Activated naive CD8-positive, alpha-beta T cell (primary cell): ENCODE results near the gene LDLRAD3.

Experiments
- H3K27ac Mint-ChIP-seq: one replicate; pipeline ENCODE4 v1.8.0; 2021; ENCODE audit warnings: mixed read lengths
- H3K27me3 Mint-ChIP-seq: one replicate; pipeline ENCODE4 v1.8.0; 2021; ENCODE audit warnings: mixed read lengths
- H3K36me3 Mint-ChIP-seq: one replicate; pipeline ENCODE4 v1.8.0; 2021; ENCODE audit warnings: mixed read lengths
- H3K4me1 Mint-ChIP-seq: one replicate; pipeline ENCODE4 v1.8.0; 2021; ENCODE audit warnings: low read depth, mixed read lengths
- H3K4me3 Mint-ChIP-seq: one replicate; pipeline ENCODE4 v1.8.0; 2021; ENCODE audit warnings: mild to moderate bottlenecking, mixed read lengths
- H3K9me3 Mint-ChIP-seq: one replicate; pipeline ENCODE4 v1.8.0; 2021; ENCODE audit warnings: low read depth, mixed read lengths

LDLRAD3 gene

DNA sequence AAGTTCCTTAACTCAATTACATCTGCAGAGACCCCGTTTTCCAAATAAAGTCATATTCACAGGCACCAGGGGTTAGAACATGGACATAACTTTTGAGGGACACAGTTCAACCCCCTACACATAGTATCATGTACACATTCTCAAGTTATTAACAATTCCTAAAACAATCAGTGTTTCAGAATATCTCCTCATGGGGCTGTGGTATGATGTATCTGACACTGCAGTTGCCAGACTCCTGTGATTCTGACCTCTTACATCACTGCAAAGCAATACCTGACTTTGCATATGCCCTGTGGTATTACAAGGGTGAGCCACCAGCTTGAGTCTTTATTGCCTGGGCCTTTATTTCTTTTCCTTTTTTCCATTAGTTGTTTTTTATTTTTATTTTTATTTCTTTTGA, 203.6 kb downstream of the LDLRAD3 start:
- Mint-ChIP-seq H3K4me3 (no peak overlapping the region), H3K27me3 (peaks cover 3% of the 10 kb centered on the region), H3K27ac (no peak overlapping the region), H3K9me3 (no peaks in the 10 kb centered on the region), H3K36me3 (no peaks in the 10 kb centered on the region), H3K4me1 (peaks cover 3% of the 10 kb centered on the region)

DNA sequence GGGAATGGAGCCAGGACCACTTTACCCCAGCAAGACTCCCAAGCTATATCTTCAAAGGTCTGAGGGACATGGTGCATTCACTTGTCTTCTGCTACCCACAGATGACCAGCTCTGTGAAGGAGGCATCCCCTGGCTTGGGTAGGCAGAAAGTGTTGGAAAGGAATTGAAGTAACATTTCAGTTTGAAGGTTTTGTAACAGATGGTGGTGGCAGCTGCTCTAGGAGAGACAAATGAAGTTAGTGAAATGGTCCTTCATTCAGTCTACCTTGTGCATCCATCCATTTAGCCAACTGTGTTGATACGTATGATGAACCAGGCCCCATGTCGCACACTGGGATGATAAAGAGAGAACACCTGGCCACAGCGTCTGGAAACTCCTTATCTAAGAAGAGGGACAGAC, 204.8 kb downstream of the LDLRAD3 start:
- no peak overlapping the region for H3K4me3 Mint-ChIP-seq
- peaks cover 3% of the 10 kb centered on the region for H3K27me3 Mint-ChIP-seq
- H3K27ac Mint-ChIP-seq, result no peak overlapping the region
- no peaks in the 10 kb centered on the region for H3K9me3 Mint-ChIP-seq
- H3K36me3 Mint-ChIP-seq, result no peaks in the 10 kb centered on the region
- peaks cover 3% of the 10 kb centered on the region for H3K4me1 Mint-ChIP-seq

GRCh38 chr11:36149538-36150242, 205.8 kb downstream of the LDLRAD3 start:
- no peak overlapping the region for H3K27ac Mint-ChIP-seq
- H3K4me1 Mint-ChIP-seq, result peaks cover 3% of the 10 kb centered on the region
- H3K9me3 Mint-ChIP-seq, result no peaks in the 10 kb centered on the region
- no peaks in the 10 kb centered on the region for H3K36me3 Mint-ChIP-seq
- peaks cover 3% of the 10 kb centered on the region for H3K27me3 Mint-ChIP-seq
- H3K4me3 Mint-ChIP-seq, result no peak overlapping the region

GRCh38 chr11:36150986-36151385, 207.1 kb downstream of the LDLRAD3 start:
- no peaks in the 10 kb centered on the region for H3K36me3 Mint-ChIP-seq
- no peak overlapping the region for H3K27ac Mint-ChIP-seq
- peaks cover 5% of the 10 kb centered on the region for H3K27me3 Mint-ChIP-seq
- H3K4me1 Mint-ChIP-seq, result peaks cover 3% of the 10 kb centered on the region
- no peak overlapping the region for H3K4me3 Mint-ChIP-seq
- H3K9me3 Mint-ChIP-seq, result no peaks in the 10 kb centered on the region

DNA sequence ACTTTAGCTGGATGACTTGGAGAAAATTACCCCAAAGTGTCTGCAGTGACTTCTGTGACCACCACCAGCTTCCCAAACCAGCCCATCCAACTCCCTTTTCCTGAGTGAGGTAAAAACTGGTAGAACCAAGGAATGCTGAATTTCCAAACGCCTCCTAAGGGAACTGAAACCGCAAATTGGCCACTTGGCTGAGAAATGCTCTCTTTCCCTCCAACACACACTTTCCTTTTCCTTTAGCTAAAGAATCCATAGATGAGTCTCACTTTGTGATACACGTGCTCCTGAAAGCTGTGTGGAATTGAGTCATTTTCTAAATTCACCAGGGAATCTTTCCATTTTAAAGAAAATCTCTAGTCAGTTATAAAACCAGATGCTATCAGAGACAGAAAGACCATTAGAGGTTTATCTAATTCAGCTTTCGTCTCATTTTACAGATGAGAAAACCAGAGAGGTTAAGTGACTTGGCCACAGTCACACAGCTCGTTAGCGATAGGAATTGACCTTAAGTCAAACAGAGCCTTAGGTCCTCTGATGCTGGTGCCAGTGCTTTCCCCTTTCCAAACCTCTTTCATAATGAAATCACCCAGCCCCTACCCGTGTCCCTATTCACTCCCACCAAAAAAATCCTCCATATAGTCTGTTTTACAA, 208.2 kb downstream of the LDLRAD3 start:
- no peaks in the 10 kb centered on the region for H3K9me3 Mint-ChIP-seq
- H3K27me3 Mint-ChIP-seq, result peaks cover 5% of the 10 kb centered on the region
- no peak overlapping the region for H3K27ac Mint-ChIP-seq
- no peaks in the 10 kb centered on the region for H3K36me3 Mint-ChIP-seq
- H3K4me3 Mint-ChIP-seq, result no peak overlapping the region
- peaks cover 3% of the 10 kb centered on the region for H3K4me1 Mint-ChIP-seq

DNA sequence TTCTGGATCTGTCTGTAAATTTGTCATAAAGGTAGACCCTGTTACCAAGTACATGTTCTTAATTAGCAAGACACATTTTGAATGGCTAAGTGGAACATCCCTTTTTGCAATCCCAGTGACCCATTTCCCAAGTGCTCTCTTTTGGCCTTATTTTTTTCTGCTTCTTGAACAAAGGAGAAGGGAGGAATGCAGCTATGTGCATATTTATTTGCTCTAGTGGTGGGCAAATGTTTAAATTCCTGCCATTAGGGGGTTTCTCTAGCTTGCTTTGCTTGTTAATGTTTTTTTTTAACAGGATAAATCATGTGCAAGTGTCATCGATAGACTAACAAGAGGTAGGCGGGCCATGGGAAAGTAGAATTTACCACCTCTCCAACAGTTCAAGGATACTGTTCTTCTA, 209.7 kb downstream of the LDLRAD3 start:
- Mint-ChIP-seq H3K27me3 (peaks cover 5% of the 10 kb centered on the region), H3K27ac (no peak overlapping the region), H3K36me3 (no peaks in the 10 kb centered on the region), H3K9me3 (no peaks in the 10 kb centered on the region), H3K4me3 (no peak overlapping the region), H3K4me1 (peaks cover 3% of the 10 kb centered on the region)

DNA sequence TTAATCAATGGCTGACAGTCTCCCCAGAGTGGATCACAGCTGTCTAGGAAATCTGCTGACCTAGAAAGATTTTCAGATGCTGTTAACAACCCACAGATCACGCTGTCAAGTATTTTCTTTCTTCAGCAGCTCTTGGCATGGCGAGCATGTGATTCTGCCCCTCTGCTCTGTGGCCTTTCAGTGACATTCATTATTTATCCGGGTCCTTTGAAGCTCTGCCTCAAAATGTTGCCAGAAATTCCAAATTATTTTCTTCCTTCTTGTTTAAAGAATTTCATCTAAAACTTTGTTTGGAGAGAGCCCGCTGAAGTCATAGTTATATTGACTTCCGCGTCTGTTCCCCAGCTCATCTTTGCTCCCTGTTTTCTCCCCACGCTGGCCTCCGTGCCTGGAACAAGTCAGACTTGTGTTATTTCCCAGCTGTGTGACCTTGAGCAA, 211.3 kb downstream of the LDLRAD3 start:
- Mint-ChIP-seq H3K36me3 (no peaks in the 10 kb centered on the region), H3K27me3 (peaks cover 2% of the 10 kb centered on the region), H3K9me3 (no peaks in the 10 kb centered on the region), H3K27ac (no peak overlapping the region), H3K4me1 (no peaks in the 10 kb centered on the region), H3K4me3 (no peak overlapping the region)

DNA sequence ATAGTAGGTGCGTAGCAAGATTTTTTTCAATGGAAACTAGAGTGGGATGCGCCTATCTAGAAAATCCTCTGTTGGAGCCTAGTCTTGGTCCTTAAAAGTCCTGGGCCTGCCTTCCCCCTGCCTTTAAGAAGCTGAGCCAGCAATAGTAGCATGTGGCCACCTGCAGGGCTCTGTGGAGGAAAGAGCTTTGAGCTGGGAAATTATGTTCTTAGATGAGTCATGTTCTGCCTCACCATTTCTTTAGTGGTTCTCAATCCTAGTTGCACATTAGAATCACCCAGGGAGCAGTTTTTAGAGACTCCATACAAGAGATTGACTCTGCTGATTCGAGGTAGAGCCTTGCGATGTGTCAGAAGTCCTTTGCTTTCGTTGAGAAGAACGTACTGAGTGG, 211.9 kb downstream of the LDLRAD3 start:
- no peak overlapping the region for H3K27ac Mint-ChIP-seq
- H3K4me1 Mint-ChIP-seq, result no peaks in the 10 kb centered on the region
- H3K9me3 Mint-ChIP-seq, result no peaks in the 10 kb centered on the region
- H3K4me3 Mint-ChIP-seq, result no peak overlapping the region
- H3K27me3 Mint-ChIP-seq, result peaks cover 2% of the 10 kb centered on the region
- no peaks in the 10 kb centered on the region for H3K36me3 Mint-ChIP-seq

DNA sequence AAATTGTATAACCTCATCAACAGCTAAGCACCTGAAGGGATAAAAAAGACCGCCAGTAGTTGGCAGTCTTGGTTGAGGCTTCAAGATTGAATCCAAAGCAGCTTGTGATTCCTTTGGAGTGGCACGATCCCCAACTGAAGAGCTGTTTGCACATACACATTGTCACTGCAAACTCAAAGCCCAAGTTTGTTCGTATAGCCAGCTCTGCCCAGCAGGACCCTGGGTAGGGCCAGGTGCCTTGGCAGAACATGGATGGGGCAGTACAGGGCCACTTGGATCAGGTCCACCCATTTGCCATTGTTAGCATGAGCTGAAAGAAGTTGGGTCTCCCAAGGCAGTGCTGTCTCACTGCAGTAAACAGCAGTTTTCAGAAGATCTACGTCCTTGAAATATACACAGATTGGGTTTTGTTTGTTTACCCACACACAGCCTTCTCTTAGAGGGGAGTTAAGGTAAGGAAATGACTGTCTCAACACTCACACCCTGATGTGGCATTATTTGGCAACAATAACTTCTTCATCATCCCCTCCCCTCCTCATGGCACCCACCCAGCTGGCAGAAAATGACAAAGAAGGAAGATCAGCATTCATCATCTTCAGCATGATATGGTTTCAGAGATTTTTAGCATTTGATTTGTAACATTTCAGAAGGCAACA, 212.4 kb downstream of the LDLRAD3 start:
- H3K27me3 Mint-ChIP-seq, result peaks cover 2% of the 10 kb centered on the region
- no peak overlapping the region for H3K4me3 Mint-ChIP-seq
- no peaks in the 10 kb centered on the region for H3K36me3 Mint-ChIP-seq
- H3K9me3 Mint-ChIP-seq, result no peaks in the 10 kb centered on the region
- H3K4me1 Mint-ChIP-seq, result no peaks in the 10 kb centered on the region
- no peak overlapping the region for H3K27ac Mint-ChIP-seq

GRCh38 chr11:36156817-36157519, 213.1 kb downstream of the LDLRAD3 start:
- no peaks in the 10 kb centered on the region for H3K4me1 Mint-ChIP-seq
- no peak overlapping the region for H3K27ac Mint-ChIP-seq
- peaks cover 2% of the 10 kb centered on the region for H3K27me3 Mint-ChIP-seq
- no peaks in the 10 kb centered on the region for H3K36me3 Mint-ChIP-seq
- H3K4me3 Mint-ChIP-seq, result no peak overlapping the region
- no peaks in the 10 kb centered on the region for H3K9me3 Mint-ChIP-seq

- H3K4me3 Mint-ChIP-seq, result no peak overlapping the region
- no peak overlapping the region for H3K27ac Mint-ChIP-seq
- no peaks in the 10 kb centered on the region for H3K4me1 Mint-ChIP-seq
- peaks cover 2% of the 10 kb centered on the region for H3K27me3 Mint-ChIP-seq
- no peaks in the 10 kb centered on the region for H3K9me3 Mint-ChIP-seq
- H3K36me3 Mint-ChIP-seq, result no peaks in the 10 kb centered on the region
Observed at GRCh38 chr11:36160091-36160490, 216.2 kb downstream of the LDLRAD3 start.

DNA sequence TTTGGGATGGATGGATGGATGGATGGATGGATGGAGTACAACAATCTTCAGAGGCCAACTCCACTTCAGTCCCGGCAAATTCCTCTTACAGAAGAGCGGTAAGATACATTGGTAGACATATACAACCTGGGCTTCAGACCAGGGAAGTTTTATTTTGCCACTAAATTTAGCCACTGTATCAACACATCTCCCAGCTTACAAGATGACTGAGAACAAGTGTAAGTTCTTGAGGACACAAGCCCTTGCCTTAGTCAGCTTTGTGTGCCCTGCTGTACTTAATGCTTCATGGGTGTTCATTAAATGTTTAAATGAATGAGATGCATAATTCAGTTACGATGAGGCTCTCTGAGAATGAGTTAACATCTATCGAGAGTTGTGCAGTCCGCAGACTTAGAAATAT, 217.7 kb downstream of the LDLRAD3 start:
- no peaks in the 10 kb centered on the region for H3K9me3 Mint-ChIP-seq
- no peaks in the 10 kb centered on the region for H3K36me3 Mint-ChIP-seq
- no peak overlapping the region for H3K4me3 Mint-ChIP-seq
- no peak overlapping the region for H3K27ac Mint-ChIP-seq
- H3K4me1 Mint-ChIP-seq, result no peaks in the 10 kb centered on the region
- no peaks in the 10 kb centered on the region for H3K27me3 Mint-ChIP-seq

DNA sequence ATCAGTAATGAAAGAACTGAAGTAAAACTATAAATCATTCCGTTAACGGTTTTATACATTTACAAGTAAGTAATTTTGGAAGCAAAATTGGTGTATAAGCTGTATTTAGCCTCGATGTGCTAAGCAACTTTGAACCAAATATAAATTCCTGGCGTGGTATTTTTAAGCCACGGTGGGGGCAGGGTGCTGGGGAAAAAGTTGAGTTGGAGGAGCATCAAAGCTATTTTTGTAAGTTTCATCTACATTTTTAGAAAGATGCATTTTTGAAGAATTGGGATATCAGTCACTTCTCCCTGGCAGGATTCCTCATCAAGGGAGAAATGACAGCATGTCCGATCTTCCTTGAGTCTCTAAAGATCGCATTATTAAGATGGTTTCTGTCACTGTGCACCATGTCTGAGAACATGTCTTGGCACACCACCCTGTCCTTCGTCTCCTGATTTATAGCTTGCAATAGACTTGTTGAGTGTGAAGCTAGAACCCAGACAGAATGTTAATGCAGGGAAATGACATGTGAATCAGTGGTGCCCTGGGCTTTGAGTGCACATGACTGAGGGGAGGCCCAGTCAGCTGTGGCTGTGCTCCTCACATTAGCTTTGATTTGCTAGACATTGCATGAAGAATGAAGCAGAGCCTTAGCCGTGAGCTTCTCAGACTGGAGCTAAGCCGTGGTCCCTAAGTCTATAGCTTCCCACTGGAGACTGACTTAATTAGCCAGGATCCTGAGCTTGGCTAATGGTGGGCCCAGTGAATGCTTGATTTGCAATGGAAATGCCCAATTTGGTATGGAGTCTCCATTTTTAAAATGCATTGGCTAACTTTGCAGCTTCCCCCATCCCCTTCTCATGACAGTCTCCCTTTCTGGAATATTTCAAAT, 218.4 kb downstream of the LDLRAD3 start:
- Mint-ChIP-seq H3K4me1 (no peaks in the 10 kb centered on the region), H3K27me3 (no peaks in the 10 kb centered on the region), H3K4me3 (no peak overlapping the region), H3K36me3 (no peaks in the 10 kb centered on the region), H3K9me3 (no peaks in the 10 kb centered on the region), H3K27ac (no peak overlapping the region)

- Mint-ChIP-seq H3K27me3 (no peaks in the 10 kb centered on the region), H3K4me3 (no peak overlapping the region), H3K4me1 (no peaks in the 10 kb centered on the region), H3K36me3 (no peaks in the 10 kb centered on the region), H3K9me3 (no peaks in the 10 kb centered on the region), H3K27ac (no peak overlapping the region)
Observed at GRCh38 chr11:36162883-36163434, 219.1 kb downstream of the LDLRAD3 start.
